Keratinocyte (primary cell): ENCODE measurements around the gene KCNT2. TPM values are rescaled to one million over a fixed set of nuclear protein-coding genes. Genes with fewer than 3 reads are reported as not detected.

ENCODE experiments used
- DNase-seq: peaks from one replicate; pipeline ENCODE4 v3.0.0-alpha.2; 2011; ENCODE audit warnings: low read depth, missing footprints, low spot score
- FAIRE-seq: peaks from 2 replicates; lab custom pipeline; 2011; peaks lifted over from hg19 to GRCh38; lab: Jason Lieb, UNC
- H2AFZ ChIP-seq: 2 replicates; pipeline ENCODE4 v1.6.0; 2012; ENCODE audit warnings: low read length, control low read depth, inconsistent platforms; ENCODE audit not compliant: control insufficient read depth
- H3K27ac ChIP-seq: 2 replicates; pipeline ENCODE4 v1.5.1; 2011; ENCODE audit warnings: low read length; ENCODE audit not compliant: control insufficient read depth, insufficient read depth
- H3K27me3 ChIP-seq: 3 replicates; pipeline ENCODE4 v1.6.0; 2011; ENCODE audit warnings: low read length; ENCODE audit not compliant: control insufficient read depth, insufficient read depth; ENCODE audit errors: extremely low read depth
- H3K36me3 ChIP-seq, 2 experiments: 2 replicates in 1 of 2; 3 replicates in 1 of 2; pipeline ENCODE4 v1.5.1; 2011; ENCODE audit warnings: low read length in 2 of 2, mild to moderate bottlenecking in 1 of 2; ENCODE audit not compliant: control insufficient read depth in 2 of 2, insufficient read depth in 2 of 2; ENCODE audit errors: extremely low read depth in 1 of 2
- H3K4me1 ChIP-seq: 3 replicates; pipeline ENCODE4 v1.5.1; 2011; ENCODE audit warnings: low read length; ENCODE audit not compliant: control insufficient read depth, insufficient read depth; ENCODE audit errors: extremely low read depth
- H3K4me2 ChIP-seq: 3 replicates; pipeline ENCODE4 v1.6.0; 2011; ENCODE audit warnings: low read depth, low read length; ENCODE audit not compliant: control insufficient read depth, insufficient read depth; ENCODE audit errors: extremely low read depth
- H3K4me3 ChIP-seq, 3 experiments: fragments of 200-600 bp in 1 of 3; sonication (generic) in 1 of 3; 2 replicates in 2 of 3; 3 replicates in 1 of 3; pipeline ENCODE4 v1.5.1; 2011 to 2016; ENCODE audit warnings: low read length in 3 of 3, mild to moderate bottlenecking in 3 of 3, control low read depth in 2 of 3, inconsistent platforms in 1 of 3, low read depth in 1 of 3, mixed read lengths in 1 of 3, mixed run types in 1 of 3, moderate library complexity in 1 of 3; ENCODE audit not compliant: control insufficient read depth in 2 of 3, insufficient read depth in 2 of 3; ENCODE audit errors: extremely low read depth in 1 of 3
- H3K79me2 ChIP-seq: 2 replicates; pipeline ENCODE4 v1.6.0; 2012; ENCODE audit warnings: low read length; ENCODE audit not compliant: control insufficient read depth, insufficient read depth
- H3K9ac ChIP-seq: 3 replicates; pipeline ENCODE4 v1.6.0; 2011; ENCODE audit warnings: low read length; ENCODE audit not compliant: control insufficient read depth, insufficient read depth; ENCODE audit errors: extremely low read depth
- H3K9me1 ChIP-seq: 3 replicates; pipeline ENCODE4 v1.6.0; 2011; ENCODE audit warnings: low read length; ENCODE audit not compliant: control insufficient read depth, insufficient read depth; ENCODE audit errors: extremely low read depth
- H3K9me3 ChIP-seq: 2 replicates; pipeline ENCODE4 v1.5.1; 2012; ENCODE audit warnings: low read depth, low read length; ENCODE audit not compliant: control insufficient read depth
- H4K20me1 ChIP-seq: 3 replicates; pipeline ENCODE4 v1.6.0; 2011; ENCODE audit warnings: low read length; ENCODE audit not compliant: control insufficient read depth, insufficient read depth; ENCODE audit errors: extremely low read depth
- CTCF ChIP-seq, 3 experiments: IDR thresholded peaks in 1 of 3; conservative IDR thresholded peaks in 1 of 3; optimal IDR thresholded peaks in 1 of 3; 2 replicates in 2 of 3; 3 replicates in 1 of 3; pipeline versions ENCODE3 to v1.5.1; 2011; ENCODE audit warnings: low read length in 3 of 3, mild to moderate bottlenecking in 3 of 3, moderate library complexity in 2 of 3, control low read depth in 1 of 3, inconsistent platforms in 1 of 3; ENCODE audit not compliant: insufficient read depth in 2 of 3; ENCODE audit errors: extremely low read depth in 1 of 3
- EZH2 ChIP-seq: IDR thresholded peaks from one replicate; pipeline ENCODE4 v1.6.1; 2012; ENCODE audit warnings: inconsistent platforms, mild to moderate bottlenecking, low read length, moderate library complexity
- dilution Hi-C: fragments of 300-500 bp; cut with MboI; formaldehyde crosslinking; loops from one replicate; pipeline ENCODE4 v1.7.0; 2020; ENCODE audit warnings: low sequenced_read_pairs; ENCODE audit not compliant: extremely low pct_ligation_motif_present
- polyA plus RNA-seq, 5 experiments: library from polyadenylated mRNA; depleted of rRNA in 3 of 5; stranded (reverse) in 3 of 5; stranded (forward) in 1 of 5; unstranded in 1 of 5; fragments of >200 nt; gene quantifications; 1 replicate in 1 of 5; 2 replicates in 3 of 5; 3 replicates in 1 of 5; pipeline versions ENCODE4 v1.2.1 to v1.2.3, GENCODE V29; 2011 to 2012; ENCODE audit warnings: missing spikeins in 2 of 5, low read depth in 1 of 5, low replicate concordance in 1 of 5

KCNT2 gene
- polyA plus RNA-seq, 1 donor (not counting 4 experiments of a cell fraction or from before 2014, with no cell fraction given): not detected

DNA sequence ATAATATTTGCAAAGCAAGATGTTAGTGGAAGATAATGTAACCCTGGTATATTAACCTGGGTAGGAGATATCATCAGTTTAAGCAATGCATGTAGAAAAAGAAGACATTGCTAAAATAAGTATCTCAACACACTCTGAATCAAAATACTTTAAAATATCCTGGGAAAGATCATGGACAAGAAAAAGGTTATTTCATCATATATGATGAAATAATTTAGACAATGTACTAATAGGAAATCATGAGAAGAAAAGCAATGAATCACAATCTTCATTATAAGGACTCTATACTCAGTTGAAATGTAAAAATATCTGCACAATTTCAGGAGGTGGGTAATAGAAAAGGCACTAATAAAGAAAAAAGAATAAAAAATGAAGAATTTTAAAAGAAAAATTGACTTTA is 158.8 kb downstream of the KCNT2 start:
- no peak for FAIRE-seq
- peaks cover 3% of the 10 kb centered on the region for H3K27me3 ChIP-seq
- no peaks in the 10 kb centered on the region for H4K20me1 ChIP-seq
- no peak overlapping the region for H2AFZ ChIP-seq
- no peaks in the 10 kb centered on the region for H3K4me1 ChIP-seq
- dilution Hi-C loops: no loop called here
- no peak overlapping the region for H3K4me3 ChIP-seq
- H3K27ac ChIP-seq: no peak overlapping the region
- H3K79me2 ChIP-seq: no peaks in the 10 kb centered on the region
- H3K9me1 ChIP-seq: no peaks in the 10 kb centered on the region
- no peak for DNase-seq
- no peak overlapping the region for H3K9ac ChIP-seq
- no peaks in the 10 kb centered on the region for H3K9me3 ChIP-seq
- no peaks in the 10 kb centered on the region for H3K36me3 ChIP-seq
- H3K4me2 ChIP-seq: no peak overlapping the region
- TF ChIP-seq EZH2: no peak
- no peak for TF ChIP-seq CTCF (optimal IDR thresholded peaks at IDR 0.05 in 1 of 3, IDR thresholded peaks at IDR 0.05 in 1 of 3, conservative IDR thresholded peaks at IDR 0.05 in 1 of 3; ENCODE audit: extremely low read depth in 1 of 3, insufficient read depth in 2 of 3, low read length in 3 of 3)

- FAIRE-seq: no peak
- no peaks in the 10 kb centered on the region for H3K36me3 ChIP-seq
- TF ChIP-seq EZH2 (no peak), CTCF (optimal IDR thresholded peaks at IDR 0.05 in 1 of 3, IDR thresholded peaks at IDR 0.05 in 1 of 3, conservative IDR thresholded peaks at IDR 0.05 in 1 of 3; ENCODE audit: extremely low read depth in 1 of 3, insufficient read depth in 2 of 3, low read length in 3 of 3) (no peak)
- no peak overlapping the region for H3K4me2 ChIP-seq
- DNase-seq: no peak
- no peak overlapping the region for H3K27ac ChIP-seq
- no peaks in the 10 kb centered on the region for H3K79me2 ChIP-seq
- H3K9ac ChIP-seq: no peak overlapping the region
- H2AFZ ChIP-seq: no peak overlapping the region
- H3K4me3 ChIP-seq: no peak overlapping the region
- H4K20me1 ChIP-seq: no peaks in the 10 kb centered on the region
- H3K4me1 ChIP-seq: no peaks in the 10 kb centered on the region
- peaks cover 3% of the 10 kb centered on the region for H3K27me3 ChIP-seq
- H3K9me1 ChIP-seq: no peaks in the 10 kb centered on the region
- dilution Hi-C loops: no loop called here
- H3K9me3 ChIP-seq: no peaks in the 10 kb centered on the region
These were observed 162.5 kb downstream of the KCNT2 start for GRCh38 chr1:196445775-196446174.
